Activated T-helper 1 cell treated with anti-CD3 and anti-CD28 coated beads, Interleukin-12 subunit alpha, Interleukin-12 subunit beta, Interleukin-2, Interleukin-4 antibody, amounts not matched to agents 30 ng/mL and 10 ng/mL and 1 ng/mL, durations not matched to agents 14 hours and 24 hours and 36 hours (primary cell): ENCODE results near the gene HNRNPL. TPM values are rescaled to one million over a fixed set of nuclear protein-coding genes. Genes with fewer than 3 reads are reported as not detected.
A peak's percentile ranks its signal among the peaks of the same experiment; 100 is the strongest.

ENCODE experiments used
- DNase-seq: peaks from one replicate; pipeline ENCODE4 v3.0.0; 2021; ENCODE audit warnings: low spot score
- H3K27ac Mint-ChIP-seq: one replicate; pipeline ENCODE4 v1.8.0; 2021; ENCODE audit warnings: mild to moderate bottlenecking, mixed read lengths
- H3K27me3 Mint-ChIP-seq: one replicate; pipeline ENCODE4 v1.8.0; 2022; ENCODE audit warnings: mild to moderate bottlenecking, moderate library complexity, mixed read lengths; ENCODE audit not compliant: insufficient read depth
- H3K36me3 Mint-ChIP-seq: one replicate; pipeline ENCODE4 v1.8.0; 2021; ENCODE audit warnings: low read depth, mixed read lengths
- H3K4me1 Mint-ChIP-seq: one replicate; pipeline ENCODE4 v1.8.0; 2021; ENCODE audit warnings: low read depth, mixed read lengths
- H3K4me3 Mint-ChIP-seq: one replicate; pipeline ENCODE4 v1.8.0; 2021; ENCODE audit warnings: mild to moderate bottlenecking, moderate library complexity, mixed read lengths
- H3K9me3 Mint-ChIP-seq: one replicate; pipeline ENCODE4 v1.8.0; 2021; ENCODE audit warnings: mixed read lengths
- intact Hi-C: fragments of 100-400 bp; cut with micrococcal nuclease; formaldehyde crosslinking; loops from one replicate; pipeline ENCODE4 v1.15.1; 2024
- total RNA-seq: library from RNA; stranded (reverse); gene quantifications from 2 replicates; pipeline ENCODE4 v1.2.3, GENCODE V29; 2022

Gene HNRNPL
- total RNA-seq, 1 donor from 2014 or later, result 659 TPM

- H3K36me3 Mint-ChIP-seq, result peaks cover 73% of the 10 kb centered on the region
- DNase-seq, result no peak
- intact Hi-C loops, result no loop called here
- no peak overlapping the region for H3K4me3 Mint-ChIP-seq
- H3K27ac Mint-ChIP-seq, result no peak overlapping the region
- H3K27me3 Mint-ChIP-seq, result no peaks in the 10 kb centered on the region
- peaks cover 52% of the 10 kb centered on the region for H3K4me1 Mint-ChIP-seq
- no peaks in the 10 kb centered on the region for H3K9me3 Mint-ChIP-seq
Measured at GRCh38 chr19:38839816-38840582, 9.8 kb downstream of the HNRNPL start.

GRCh38 chr19:38838986-38839761, 10.6 kb downstream of the HNRNPL start:
- DNase-seq, result no peak
- Mint-ChIP-seq H3K27ac (peak overlapping the region; percentile 74), H3K27me3 (no peaks in the 10 kb centered on the region), H3K4me3 (peak overlapping the region; percentile 49), H3K4me1 (peaks cover 46% of the 10 kb centered on the region), H3K36me3 (peaks cover 67% of the 10 kb centered on the region), H3K9me3 (no peaks in the 10 kb centered on the region)
- intact Hi-C loops, result no loop called here

GRCh38 chr19:38838208-38838985, 11.4 kb downstream of the HNRNPL start:
- no peak for DNase-seq
- Mint-ChIP-seq H3K36me3 (peaks cover 59% of the 10 kb centered on the region), H3K27ac (peak overlapping the region; percentile 74), H3K4me3 (peak overlapping the region; percentile 49), H3K4me1 (peaks cover 38% of the 10 kb centered on the region), H3K27me3 (no peaks in the 10 kb centered on the region), H3K9me3 (no peaks in the 10 kb centered on the region)
- intact Hi-C loops, result no loop called here

- H3K4me3 Mint-ChIP-seq, result no peak overlapping the region
- H3K4me1 Mint-ChIP-seq, result peaks cover 33% of the 10 kb centered on the region
- peaks cover 54% of the 10 kb centered on the region for H3K36me3 Mint-ChIP-seq
- intact Hi-C loops, result no loop called here
- no peak for DNase-seq
- H3K27ac Mint-ChIP-seq, result no peak overlapping the region
- no peaks in the 10 kb centered on the region for H3K9me3 Mint-ChIP-seq
- H3K27me3 Mint-ChIP-seq, result no peaks in the 10 kb centered on the region
Measured at GRCh38 chr19:38837656-38838121, 12.1 kb downstream of the HNRNPL start.

GRCh38 chr19:38836983-38837626, 12.7 kb downstream of the HNRNPL start:
- peaks cover 49% of the 10 kb centered on the region for H3K36me3 Mint-ChIP-seq
- DNase-seq, result no peak
- peaks cover 30% of the 10 kb centered on the region for H3K4me1 Mint-ChIP-seq
- H3K27me3 Mint-ChIP-seq, result no peaks in the 10 kb centered on the region
- intact Hi-C loops, result no loop called here
- no peaks in the 10 kb centered on the region for H3K9me3 Mint-ChIP-seq
- H3K4me3 Mint-ChIP-seq, result no peak overlapping the region
- peak overlapping the region; percentile 31 for H3K27ac Mint-ChIP-seq

- intact Hi-C loops, result no loop called here
- Mint-ChIP-seq H3K4me3 (no peak overlapping the region), H3K27me3 (no peaks in the 10 kb centered on the region), H3K27ac (no peak overlapping the region), H3K36me3 (peaks cover 45% of the 10 kb centered on the region), H3K4me1 (peaks cover 28% of the 10 kb centered on the region), H3K9me3 (no peaks in the 10 kb centered on the region)
- no peak for DNase-seq
Measured at GRCh38 chr19:38836159-38836982, 13.4 kb downstream of the HNRNPL start.

- H3K9me3 Mint-ChIP-seq, result no peaks in the 10 kb centered on the region
- H3K36me3 Mint-ChIP-seq, result peaks cover 39% of the 10 kb centered on the region
- no peak overlapping the region for H3K4me3 Mint-ChIP-seq
- peaks cover 35% of the 10 kb centered on the region for H3K4me1 Mint-ChIP-seq
- H3K27me3 Mint-ChIP-seq, result no peaks in the 10 kb centered on the region
- no peak overlapping the region for H3K27ac Mint-ChIP-seq
- intact Hi-C loops, result loop anchor here (5.0 kb wide), 1 partner anchor 42 kb away; no protein-coding TSS in a partner anchor
- DNase-seq, result no peak
Measured at GRCh38 chr19:38834590-38834989, 15.2 kb downstream of the HNRNPL start.

- peaks cover 30% of the 10 kb centered on the region for H3K4me1 Mint-ChIP-seq
- no peaks in the 10 kb centered on the region for H3K9me3 Mint-ChIP-seq
- H3K27me3 Mint-ChIP-seq, result no peaks in the 10 kb centered on the region
- no peak overlapping the region for H3K4me3 Mint-ChIP-seq
- no peak for DNase-seq
- H3K27ac Mint-ChIP-seq, result peak overlapping the region; percentile 44
- H3K36me3 Mint-ChIP-seq, result peaks cover 35% of the 10 kb centered on the region
- intact Hi-C loops, result loop anchor here (5.0 kb wide), 1 partner anchor 42 kb away; no protein-coding TSS in a partner anchor
Measured at GRCh38 chr19:38834104-38834490, 15.7 kb downstream of the HNRNPL start.

- peaks cover 22% of the 10 kb centered on the region for H3K4me1 Mint-ChIP-seq
- H3K36me3 Mint-ChIP-seq, result peaks cover 31% of the 10 kb centered on the region
- no peaks in the 10 kb centered on the region for H3K9me3 Mint-ChIP-seq
- no peak for DNase-seq
- intact Hi-C loops, result loop anchor here (5.0 kb wide), 1 partner anchor 41 kb away; no protein-coding TSS in a partner anchor
- H3K27me3 Mint-ChIP-seq, result no peaks in the 10 kb centered on the region
- peak overlapping the region; percentile 9 for H3K27ac Mint-ChIP-seq
- no peak overlapping the region for H3K4me3 Mint-ChIP-seq
Measured at GRCh38 chr19:38833092-38833425, 16.7 kb downstream of the HNRNPL start.

- H3K27ac Mint-ChIP-seq, result peak overlapping the region; percentile 95
- peaks cover 23% of the 10 kb centered on the region for H3K36me3 Mint-ChIP-seq
- intact Hi-C loops, result loop anchor here (1.0 to 5.0 kb wide), 10 partner anchors 11 to 495 kb away; partner anchors contain the start of genes ACTN4, MRPS12, NFKBIB and SARS2
- no peak for DNase-seq
- no peaks in the 10 kb centered on the region for H3K27me3 Mint-ChIP-seq
- H3K4me1 Mint-ChIP-seq, result peaks cover 22% of the 10 kb centered on the region
- peak overlapping the region; percentile 89 for H3K4me3 Mint-ChIP-seq
- no peaks in the 10 kb centered on the region for H3K9me3 Mint-ChIP-seq
Measured at GRCh38 chr19:38831142-38831605, 18.6 kb downstream of the HNRNPL start.

- intact Hi-C loops, result loop anchor here (2.0 to 5.0 kb wide), 3 partner anchors 38 to 101 kb away; no protein-coding TSS in a partner anchor
- H3K9me3 Mint-ChIP-seq, result no peaks in the 10 kb centered on the region
Measured at GRCh38 chr19:38830039-38830733, 19.6 kb downstream of the HNRNPL start.

More at GRCh38 chr19:38830039-38830733, 19.6 kb downstream of the HNRNPL start:
- Mint-ChIP-seq H3K36me3 (peaks cover 22% of the 10 kb centered on the region), H3K4me1 (peaks cover 22% of the 10 kb centered on the region), H3K4me3 (peak overlapping the region; percentile 89), H3K27me3 (no peaks in the 10 kb centered on the region), H3K27ac (peak overlapping the region; percentile 23)
- no peak for DNase-seq
